HG02981 (cell line): Measurements from ENCODE around the gene THBS3.
"Not testable (repeated sequence)": the region's sequence is repeated elsewhere in the genome, so short reads cannot be mapped to it uniquely, and the experiment has no call there.

Experiments
- ATAC-seq: cut with Tn5 transposase; IDR thresholded peaks from one replicate; pipeline ENCODE4 v1.9.1; 2021; ENCODE audit warnings: mild to moderate bottlenecking, moderate library complexity; ENCODE audit not compliant: unreplicated experiment

Gene THBS3

DNA sequence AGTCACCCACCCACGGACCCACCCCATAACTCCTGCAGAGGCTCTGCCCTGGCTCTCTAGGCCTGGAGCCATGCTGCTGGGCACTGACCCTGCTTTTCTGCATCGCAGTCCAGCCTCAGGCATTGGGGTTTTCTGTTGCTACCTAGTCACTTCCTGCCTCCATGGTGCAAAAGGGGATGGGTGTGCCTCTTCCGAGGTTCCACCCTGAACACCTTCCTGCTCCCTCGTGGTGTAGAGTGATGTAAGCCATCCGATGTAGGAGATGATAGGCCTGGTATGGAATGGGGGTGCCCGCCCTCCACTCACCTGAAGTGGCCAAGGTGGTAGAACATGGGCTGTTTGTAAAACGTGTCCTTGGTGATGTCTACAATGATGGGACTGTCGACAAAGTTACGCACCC lies 27.7 kb upstream of the THBS3 start:
- ATAC-seq, result not testable (repeated sequence)

DNA sequence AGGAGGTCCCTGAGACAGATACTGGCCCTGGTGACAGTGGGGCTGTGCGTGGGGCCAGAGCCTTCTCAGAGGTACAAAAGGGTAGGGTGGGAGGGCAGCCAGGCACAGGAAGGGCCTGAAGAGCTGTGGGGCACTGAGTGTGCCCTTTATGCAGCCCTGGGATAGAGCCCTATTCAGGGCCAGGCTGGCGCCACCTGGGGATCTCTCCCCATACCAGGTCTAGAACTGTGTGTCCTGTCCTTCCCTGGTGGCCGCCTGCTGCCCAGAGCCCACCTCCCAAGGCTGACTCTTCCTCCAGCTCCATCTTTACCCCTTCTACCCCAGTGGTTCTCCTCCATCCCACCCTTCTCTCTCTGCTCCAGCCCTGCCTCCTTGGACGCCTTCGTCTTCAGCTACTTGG lies 25.8 kb upstream of the THBS3 start:
- ATAC-seq, result not testable (repeated sequence)

- ATAC-seq, result not testable (repeated sequence)
Measured at GRCh38 chr1:155232001-155232978, 24.6 kb upstream of the THBS3 start.

DNA sequence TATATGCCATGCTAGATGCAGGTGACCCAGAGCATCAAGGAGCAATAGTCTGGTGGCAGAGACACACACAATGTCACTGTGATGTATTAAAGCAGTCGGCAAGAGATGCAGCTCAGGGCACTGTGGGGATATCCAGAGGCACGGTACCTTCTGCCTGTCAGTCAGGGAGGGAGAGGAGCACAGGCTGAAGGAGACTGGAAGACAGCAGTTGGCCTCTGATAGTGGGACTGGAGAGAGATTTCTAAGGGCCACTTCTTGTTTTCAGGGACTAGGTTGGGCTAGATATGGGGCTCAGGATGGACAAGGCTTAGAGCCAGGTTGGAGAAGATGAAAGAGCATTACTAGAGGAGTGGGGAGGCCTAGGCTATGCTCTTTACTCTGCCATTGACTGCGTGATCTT lies 23.6 kb upstream of the THBS3 start:
- not testable (repeated sequence) for ATAC-seq

DNA sequence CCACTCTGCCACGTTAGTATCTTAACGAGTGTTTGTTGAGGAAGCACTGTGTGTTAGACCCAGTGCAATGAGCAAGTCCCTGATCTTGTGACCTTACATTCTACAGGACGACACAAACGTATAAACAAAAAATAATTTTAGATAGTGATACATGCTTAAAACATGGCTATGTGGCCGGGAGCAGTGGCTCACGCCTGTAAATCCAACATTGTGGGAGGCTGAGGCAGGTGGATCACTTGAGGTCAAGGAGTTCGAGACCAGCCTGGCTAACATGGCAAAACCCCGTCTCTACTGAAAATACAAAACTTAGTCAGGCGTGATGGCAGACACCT lies 20.4 kb upstream of the THBS3 start:
- ATAC-seq, result no peak

DNA sequence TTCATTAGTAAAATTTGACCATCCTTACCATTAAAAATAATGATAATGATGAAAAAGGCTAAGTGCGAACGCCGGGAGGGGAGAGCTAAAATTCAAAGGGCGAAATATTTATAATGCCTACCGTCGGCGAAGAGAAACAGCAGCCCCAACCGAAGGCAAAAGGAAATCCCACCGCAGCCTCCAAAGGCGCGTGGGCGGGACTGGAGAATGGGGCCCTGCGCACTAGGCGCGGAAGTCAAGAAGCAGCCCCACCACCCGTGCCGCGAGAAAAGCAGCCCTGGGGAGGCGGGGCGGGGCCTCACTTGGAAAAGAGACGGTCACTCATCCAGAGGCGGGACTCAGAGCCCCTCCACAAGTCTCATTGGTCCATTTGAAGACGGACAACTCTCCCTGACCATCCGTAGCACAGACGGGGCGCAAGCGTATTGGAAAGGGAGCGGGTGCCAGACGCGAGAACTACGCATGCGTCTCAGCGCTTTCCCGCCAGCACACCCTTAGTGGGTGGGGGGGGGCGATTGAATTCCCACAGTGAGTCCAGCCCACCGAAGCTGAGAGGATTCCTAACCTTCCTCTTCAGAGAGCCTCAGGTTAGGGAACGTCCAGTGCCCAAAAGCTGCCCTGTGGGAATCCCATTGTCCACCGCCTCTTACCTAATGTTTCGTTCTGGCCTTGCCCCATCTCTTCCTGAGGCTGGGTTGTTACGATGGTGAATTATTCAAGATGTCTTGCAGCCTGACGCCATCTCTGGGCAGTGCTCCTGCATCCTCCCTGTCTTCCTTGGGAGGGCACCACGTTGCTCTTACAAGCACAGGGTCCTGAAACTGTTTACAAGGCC lies 19.8 kb upstream of the THBS3 start:
- peak; percentile 88 for ATAC-seq

DNA sequence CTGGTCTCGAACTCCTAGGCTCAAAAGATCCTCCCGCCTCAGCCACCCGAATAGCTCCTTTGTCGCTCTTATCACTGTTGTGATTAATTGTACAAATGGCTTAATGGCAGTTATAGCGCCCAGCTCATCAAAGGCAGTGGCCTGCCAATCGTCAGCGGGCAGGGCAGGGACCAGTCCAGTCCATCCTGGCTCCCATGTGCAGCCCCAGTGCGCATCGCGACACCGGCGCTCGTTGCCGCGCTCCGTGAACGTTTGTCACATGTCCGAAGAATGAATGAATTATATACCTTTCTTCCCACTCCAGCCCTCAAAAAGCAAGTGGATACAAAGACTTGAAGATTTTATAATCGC lies 19.2 kb upstream of the THBS3 start:
- ATAC-seq, result no peak

GRCh38 chr1:155226188-155226909 lies 18.7 kb upstream of the THBS3 start:
- no peak for ATAC-seq

GRCh38 chr1:155225404-155225759 lies 17.7 kb upstream of the THBS3 start:
- ATAC-seq, result not testable (repeated sequence)

DNA sequence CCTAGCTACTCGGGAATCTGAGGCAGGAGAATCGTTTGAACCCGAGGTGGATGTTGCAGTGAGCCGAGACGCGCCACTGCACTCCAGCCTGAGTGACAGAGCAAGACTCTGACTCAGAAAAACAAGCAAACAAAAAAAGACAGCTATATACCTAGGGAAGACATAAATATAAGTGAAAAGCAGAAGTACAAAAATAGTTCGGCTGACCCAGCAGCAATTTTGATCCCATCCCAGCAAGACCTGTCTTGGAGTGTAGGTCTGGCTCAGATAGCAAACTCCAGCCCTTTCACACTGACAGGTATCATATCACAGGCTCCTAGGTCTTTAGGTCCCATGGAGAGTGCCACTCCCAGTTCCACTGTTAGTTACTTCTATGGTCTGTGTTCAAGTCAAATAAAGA lies 15.3 kb upstream of the THBS3 start:
- ATAC-seq, result no peak

- ATAC-seq, result not testable (repeated sequence)
Measured at GRCh38 chr1:155220211-155220965, 12.7 kb upstream of the THBS3 start.

- no peak for ATAC-seq
Measured at GRCh38 chr1:155219592-155220031, 11.9 kb upstream of the THBS3 start.

DNA sequence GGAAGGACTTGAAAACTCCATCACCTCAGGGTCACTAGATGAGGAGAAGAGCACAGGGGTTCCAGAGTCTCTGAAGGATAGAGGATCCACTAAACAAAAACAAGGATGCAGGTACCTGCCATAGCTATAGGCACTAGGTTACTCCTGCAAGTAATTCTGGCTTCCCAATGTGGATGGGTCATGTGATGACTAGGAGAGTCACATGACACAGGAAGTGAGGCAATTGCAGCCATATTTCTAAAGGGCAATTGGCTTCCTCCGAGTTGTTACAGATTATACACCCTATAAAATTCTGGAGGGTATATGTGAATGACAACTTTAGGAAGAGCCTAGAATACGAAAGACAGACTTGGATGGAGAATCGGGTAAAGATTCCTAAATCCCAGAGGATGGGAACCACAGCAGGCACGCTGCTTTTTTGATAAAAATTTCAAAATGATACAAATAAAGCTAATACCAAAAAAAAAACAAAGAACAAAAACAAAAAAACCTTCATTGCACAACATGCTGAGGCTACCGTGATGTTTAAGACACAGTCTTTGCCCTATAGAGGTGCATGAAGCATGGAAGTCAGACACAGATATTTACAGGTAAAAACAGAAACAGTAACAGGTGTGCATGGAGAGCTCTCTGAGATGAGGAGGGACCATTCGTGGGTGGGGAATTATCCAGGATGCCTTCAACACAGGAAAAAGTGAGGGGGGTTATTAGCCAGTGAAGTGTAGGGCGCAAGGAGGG lies 11.3 kb upstream of the THBS3 start:
- no peak for ATAC-seq

DNA sequence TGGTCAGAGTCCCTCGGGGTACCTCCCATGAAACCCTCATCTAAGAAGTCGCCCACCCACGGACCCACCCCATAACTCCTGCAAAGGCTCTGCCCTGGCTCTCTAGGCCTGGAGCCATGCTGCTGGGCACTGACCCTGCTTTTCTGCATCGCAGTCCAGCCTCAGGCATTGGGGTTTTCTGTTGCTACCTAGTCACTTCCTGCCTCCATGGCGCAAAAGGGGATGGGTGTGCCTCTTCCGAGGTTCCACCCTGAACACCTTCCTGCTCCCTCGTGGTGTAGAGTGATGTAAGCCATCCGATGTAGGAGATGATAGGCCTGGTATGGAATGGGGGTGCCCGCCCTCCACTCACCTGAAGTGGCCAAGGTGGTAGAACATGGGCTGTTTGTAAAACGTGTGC lies 7.0 kb upstream of the THBS3 start:
- ATAC-seq, result not testable (repeated sequence)

DNA sequence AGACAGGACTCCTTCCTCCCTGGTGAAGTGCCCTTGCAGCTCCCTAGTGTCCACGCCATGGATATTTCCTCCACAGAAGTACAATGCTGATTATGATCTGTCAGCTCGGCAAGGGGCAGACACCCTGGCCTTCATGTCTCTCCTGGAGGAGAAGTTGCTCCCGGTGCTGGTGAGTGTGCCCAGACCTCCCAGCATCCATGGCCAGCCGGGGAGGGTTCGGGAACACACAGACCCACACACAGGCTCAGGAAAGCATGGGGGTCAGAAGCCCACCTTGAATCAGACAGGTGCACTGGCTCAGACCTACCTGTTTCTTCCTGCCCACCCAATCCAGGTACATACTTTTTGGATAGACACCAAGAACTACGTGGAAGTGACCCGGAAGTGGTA lies 4.3 kb upstream of the THBS3 start:
- not testable (repeated sequence) for ATAC-seq

DNA sequence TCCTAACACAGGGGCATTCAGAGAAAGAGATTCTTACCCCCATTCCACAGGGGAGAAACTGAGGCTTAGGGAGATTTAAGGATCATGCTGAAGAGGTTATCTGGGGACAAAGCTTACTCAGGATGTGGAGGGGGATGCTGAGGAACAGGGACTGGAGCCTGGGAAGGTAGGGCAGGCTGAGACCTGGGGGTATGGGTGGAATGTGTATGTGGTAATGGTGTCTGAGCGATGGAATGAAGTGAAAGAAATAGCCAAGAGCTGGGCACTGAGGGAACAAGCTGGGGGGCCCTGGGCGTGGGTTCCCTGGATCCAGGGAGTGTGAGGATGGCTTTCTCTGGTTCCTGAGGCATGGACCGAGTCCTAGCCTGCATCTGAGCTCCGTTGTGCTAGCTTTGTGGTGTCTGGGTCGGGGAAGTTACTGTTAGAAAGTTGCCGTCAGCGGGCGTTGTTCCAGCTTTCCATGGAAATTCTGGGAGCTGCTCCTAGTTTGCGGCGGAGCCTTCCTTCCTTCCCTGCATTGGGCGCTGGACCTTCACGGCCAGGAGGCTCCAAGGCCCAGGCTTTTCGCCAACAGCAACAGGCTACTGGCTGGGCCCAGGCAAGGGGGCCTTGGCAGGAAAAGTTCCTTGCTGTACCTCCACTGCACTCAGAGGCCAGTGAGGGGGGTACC lies 3.8 kb upstream of the THBS3 start:
- ATAC-seq, result not testable (repeated sequence)

- ATAC-seq, result no peak
Measured at GRCh38 chr1:155210314-155211104, 2.8 kb upstream of the THBS3 start.

DNA sequence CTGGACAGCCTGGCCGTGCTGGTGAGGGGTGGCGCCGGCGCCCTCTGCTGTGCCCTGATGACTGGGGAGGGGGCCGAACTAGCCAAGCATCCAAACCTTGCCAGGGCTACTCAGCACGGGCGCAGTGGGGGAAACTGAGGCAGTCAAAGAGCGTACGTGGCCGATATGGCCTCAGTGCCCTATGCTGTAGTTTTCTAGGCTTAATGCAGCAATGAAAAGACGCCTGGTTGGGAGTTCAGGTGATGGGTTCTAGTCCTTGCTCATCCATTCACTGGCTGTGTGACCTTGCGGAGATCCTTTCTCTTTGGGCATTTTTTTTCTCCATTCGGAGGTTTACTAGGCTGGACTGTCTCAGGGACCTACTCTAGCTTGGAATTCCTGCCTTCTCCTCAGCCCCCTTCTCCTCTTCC lies 1.6 kb upstream of the THBS3 start:
- ATAC-seq, result no peak
